HUES6 (cell line): ENCODE measurements around the gene MAGIX.

ENCODE experiments used
- H3K27ac ChIP-seq: 2 replicates; pipeline ENCODE4 v1.7.0; 2013; ENCODE audit warnings: low read depth, mild to moderate bottlenecking, low read length, inconsistent platforms
- H3K27me3 ChIP-seq: 2 replicates; pipeline ENCODE4 v1.6.1; 2013; ENCODE audit warnings: low read length; ENCODE audit not compliant: control insufficient read depth, insufficient read depth
- H3K36me3 ChIP-seq: 2 replicates; pipeline ENCODE4 v1.6.1; 2013; ENCODE audit warnings: low read length; ENCODE audit not compliant: control insufficient read depth, insufficient read depth
- H3K4me1 ChIP-seq: 2 replicates; pipeline ENCODE4 v1.6.1; 2013; ENCODE audit warnings: low read length; ENCODE audit not compliant: control insufficient read depth, insufficient read depth
- H3K4me3 ChIP-seq: 2 replicates; pipeline ENCODE4 v1.5.1; 2013; ENCODE audit warnings: low read depth, low read length
- H3K9ac ChIP-seq: one replicate; pipeline ENCODE4 v1.6.1; 2013; ENCODE audit warnings: mild to moderate bottlenecking, low read length
- H3K9me3 ChIP-seq: 2 replicates; pipeline ENCODE4 v1.6.1; 2013; ENCODE audit warnings: low read depth, low read length; ENCODE audit not compliant: control insufficient read depth, insufficient read depth

Gene MAGIX

GRCh38 chrX:49160908-49161307, 1.6 kb upstream of the MAGIX start:
- Histone ChIP-seq H3K9ac (no peak overlapping the region), H3K36me3 (no peaks in the 10 kb centered on the region), H3K4me3 (no peak overlapping the region), H3K9me3 (peaks cover 15% of the 10 kb centered on the region; the same call in 1 of the 2 replicates), H3K27ac (no peak overlapping the region), H3K4me1 (peaks cover 4% of the 10 kb centered on the region; the same call in 1 of the 2 replicates), H3K27me3 (peaks cover 43% of the 10 kb centered on the region)

GRCh38 chrX:49161632-49162031, 926 bp upstream of the MAGIX start:
- H3K27me3 ChIP-seq, result peaks cover 44% of the 10 kb centered on the region
- peaks cover 15% of the 10 kb centered on the region; the same call in 1 of the 2 replicates for H3K9me3 ChIP-seq
- no peak overlapping the region for H3K4me3 ChIP-seq
- H3K27ac ChIP-seq, result no peak overlapping the region
- no peaks in the 10 kb centered on the region for H3K36me3 ChIP-seq
- H3K4me1 ChIP-seq, result peaks cover 5% of the 10 kb centered on the region; the same call in 1 of the 2 replicates
- H3K9ac ChIP-seq, result no peak overlapping the region

- peaks cover 15% of the 10 kb centered on the region; the same call in 1 of the 2 replicates for H3K9me3 ChIP-seq
- peaks cover 34% of the 10 kb centered on the region for H3K27me3 ChIP-seq
- peaks cover 17% of the 10 kb centered on the region; the same call in 1 of the 2 replicates for H3K4me1 ChIP-seq
- no peaks in the 10 kb centered on the region for H3K36me3 ChIP-seq
- 0 out of 2 replicates have a peak overlapping the region, but pooled peaks have one; percentile 42 for H3K27ac ChIP-seq
- H3K9ac ChIP-seq, result peak overlapping the region; percentile 65
- peak overlapping the region; percentile 59 for H3K4me3 ChIP-seq
These were observed 1.2 kb downstream of the MAGIX start for GRCh38 chrX:49163555-49164419.

GRCh38 chrX:49164589-49165360, 2.2 kb downstream of the MAGIX start:
- Histone ChIP-seq H3K27me3 (peaks cover 29% of the 10 kb centered on the region), H3K4me3 (no peak overlapping the region), H3K9ac (no peak overlapping the region), H3K4me1 (peaks cover 17% of the 10 kb centered on the region; the same call in 1 of the 2 replicates), H3K27ac (no peak overlapping the region), H3K36me3 (no peaks in the 10 kb centered on the region), H3K9me3 (peaks cover 18% of the 10 kb centered on the region; the same call in 1 of the 2 replicates)

GRCh38 chrX:49165901-49166881, 3.6 kb downstream of the MAGIX start:
- H3K9me3 ChIP-seq, result peaks cover 18% of the 10 kb centered on the region; the same call in 1 of the 2 replicates
- H3K4me3 ChIP-seq, result peak overlapping the region; percentile 59
- H3K36me3 ChIP-seq, result no peaks in the 10 kb centered on the region
- peak overlapping the region; percentile 0 for H3K9ac ChIP-seq
- H3K27me3 ChIP-seq, result peaks cover 33% of the 10 kb centered on the region
- no peak overlapping the region for H3K27ac ChIP-seq
- peaks cover 17% of the 10 kb centered on the region; the same call in 1 of the 2 replicates for H3K4me1 ChIP-seq

- H3K4me3 ChIP-seq, result peak overlapping the region; percentile 59
- no peak overlapping the region for H3K27ac ChIP-seq
- H3K27me3 ChIP-seq, result peaks cover 30% of the 10 kb centered on the region
- peak overlapping the region; percentile 49 for H3K9ac ChIP-seq
- peaks cover 17% of the 10 kb centered on the region; the same call in 1 of the 2 replicates for H3K4me1 ChIP-seq
- peaks cover 18% of the 10 kb centered on the region; the same call in 1 of the 2 replicates for H3K9me3 ChIP-seq
- H3K36me3 ChIP-seq, result no peaks in the 10 kb centered on the region
These were observed 4.6 kb downstream of the MAGIX start for GRCh38 chrX:49166914-49167739.

- Histone ChIP-seq H3K27me3 (peaks cover 31% of the 10 kb centered on the region), H3K4me1 (peaks cover 17% of the 10 kb centered on the region; the same call in 1 of the 2 replicates), H3K36me3 (no peaks in the 10 kb centered on the region), H3K27ac (no peak overlapping the region), H3K9me3 (peaks cover 15% of the 10 kb centered on the region; the same call in 1 of the 2 replicates), H3K4me3 (peak overlapping the region; percentile 59), H3K9ac (no peak overlapping the region)
These were observed 5.2 kb downstream of the MAGIX start for GRCh38 chrX:49167740-49168108.

- Histone ChIP-seq H3K4me1 (peaks cover 12% of the 10 kb centered on the region; the same call in 1 of the 2 replicates), H3K36me3 (peaks cover 8% of the 10 kb centered on the region), H3K4me3 (peak within 1 kb of the TSS; percentile 60), H3K9ac (no peak within 1 kb of the TSS), H3K27me3 (peaks cover 26% of the 10 kb centered on the region), H3K9me3 (peaks cover 20% of the 10 kb centered on the region; the same call in 1 of the 2 replicates), H3K27ac (no peak within 1 kb of the TSS)
These were observed 9.3 kb downstream of the MAGIX start, which contains the start of gene PLP2 for GRCh38 chrX:49171752-49172279. Gene PLP2, plus strand, starts transcription at chrX:49171898. Its CDS starts 103 bp downstream, at chrX:49172001.

GRCh38 chrX:49172280-49172780, 9.8 kb downstream of the MAGIX start:
- no peak overlapping the region for H3K9ac ChIP-seq
- H3K9me3 ChIP-seq, result peaks cover 23% of the 10 kb centered on the region; the same call in 1 of the 2 replicates
- H3K27me3 ChIP-seq, result peaks cover 26% of the 10 kb centered on the region
- H3K4me3 ChIP-seq, result peak overlapping the region; percentile 60
- H3K4me1 ChIP-seq, result peaks cover 10% of the 10 kb centered on the region; the same call in 1 of the 2 replicates
- peaks cover 8% of the 10 kb centered on the region for H3K36me3 ChIP-seq
- no peak overlapping the region for H3K27ac ChIP-seq
